Sigmoid colon (tissue), 3 donors: ENCODE data around the gene NUDT22.

Experiments used
- CTCF ChIP-seq, 4 experiments: fragments of 450-650 bp in 3 of 4; fragments of 200-600 bp in 1 of 4; IDR thresholded peaks; one replicate each; pipeline ENCODE4 v1.5.1; 2016 to 2019; ENCODE audit warnings: antibody characterized with exemption in 4 of 4, mild to moderate bottlenecking in 3 of 4, moderate library complexity in 2 of 4
- POLR2A ChIP-seq, 2 donors: fragments of 450-650 bp; IDR thresholded peaks; one replicate each; pipeline ENCODE4 v1.6.1; 2016; ENCODE audit warnings: antibody characterized with exemption in 2 of 2, mild to moderate bottlenecking in 2 of 2, moderate library complexity in 2 of 2

- TF ChIP-seq CTCF (IDR thresholded peaks at IDR 0.05) (no peak), POLR2A (IDR thresholded peaks at IDR 0.05) (no peak)
Measured at GRCh38 chr11:64268893-64269539, 42.9 kb downstream of the NUDT22 start.
